Activated CD4-positive, alpha-beta T cell treated with anti-CD3 and anti-CD28 coated beads, Interleukin-2, amount 50 U/mL, for 24 hours (primary cell): Measurements from ENCODE around the gene PDSS1.

Experiments used
- DNase-seq, 2 donors: peaks; one replicate each; pipeline ENCODE4 v3.0.0-alpha.2; 2020; ENCODE audit warnings: low read depth in 1 of 2, low spot score in 1 of 2

The PDSS1 gene

DNA sequence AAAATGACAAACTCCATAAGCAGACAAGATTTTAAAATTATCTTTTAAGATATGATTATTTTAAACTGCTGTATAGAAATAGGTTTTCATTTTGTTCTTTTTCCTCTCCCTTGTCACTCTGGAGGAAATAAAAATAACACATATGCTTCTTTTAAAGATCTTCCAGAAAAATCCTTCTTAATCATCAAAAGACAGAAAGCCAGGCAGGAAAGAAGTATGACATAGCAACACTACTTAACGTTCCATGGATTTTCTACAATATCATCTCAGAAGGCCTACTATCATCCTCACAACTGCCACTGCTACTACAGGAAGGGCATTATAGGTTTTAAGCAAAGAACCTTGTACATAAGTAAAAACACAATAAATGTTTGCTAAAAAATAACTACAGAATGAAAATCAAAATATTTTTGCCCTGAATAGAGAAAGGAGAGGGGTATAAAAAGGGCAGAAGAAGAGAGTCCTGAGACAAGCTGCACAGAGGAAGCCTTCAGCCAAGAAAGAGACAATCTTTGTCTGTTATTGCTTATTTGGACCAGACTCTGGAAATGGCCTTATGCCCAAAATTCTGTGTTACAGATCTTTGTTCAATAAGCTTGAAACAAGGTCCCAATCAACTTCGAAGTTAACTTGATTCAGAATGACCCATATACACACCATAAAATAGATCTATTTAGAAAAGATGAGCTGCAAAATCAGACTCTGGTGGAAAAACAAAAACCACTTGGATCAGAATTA is 95.4 kb downstream of the PDSS1 start:
- no peak for DNase-seq
